H9 (cell line): ENCODE results near the gene C2CD2. TPM values are rescaled to one million over a fixed set of nuclear protein-coding genes. Genes with fewer than 3 reads are reported as not detected.

Source experiments
- DNase-seq: peaks from one replicate; pipeline ENCODE4 v3.0.0-alpha.2; 2017
- H2AFZ ChIP-seq: one replicate; pipeline ENCODE4 v1.6.1; 2013; ENCODE audit warnings: mild to moderate bottlenecking, low read length, control low read depth, moderate library complexity
- H2AK5ac ChIP-seq: 2 replicates; pipeline ENCODE4 v1.6.1; 2013; ENCODE audit warnings: low read length, control low read depth, mixed read lengths; ENCODE audit not compliant: insufficient read length
- H2BK120ac ChIP-seq: one replicate; pipeline ENCODE4 v1.6.1; 2013; ENCODE audit warnings: low read depth, mild to moderate bottlenecking, low read length, control low read depth, inconsistent platforms; ENCODE audit not compliant: poor library complexity, severe bottlenecking
- H2BK12ac ChIP-seq: 2 replicates; pipeline ENCODE4 v1.6.1; 2013; ENCODE audit warnings: low read length, control low read depth, mixed read lengths, low read depth; ENCODE audit not compliant: insufficient read length
- H2BK15ac ChIP-seq: 2 replicates; pipeline ENCODE4 v1.6.1; 2013; ENCODE audit warnings: low read depth, low read length, control low read depth
- H2BK20ac ChIP-seq: one replicate; pipeline ENCODE4 v1.6.1; 2013; ENCODE audit warnings: low read depth, mild to moderate bottlenecking, low read length, control low read depth, inconsistent platforms; ENCODE audit not compliant: poor library complexity, severe bottlenecking
- H2BK5ac ChIP-seq: 2 replicates; pipeline ENCODE4 v1.6.1; 2013; ENCODE audit warnings: low read length, control low read depth, mixed read lengths; ENCODE audit not compliant: insufficient read length
- H3K14ac ChIP-seq: 2 replicates; pipeline ENCODE4 v1.6.1; 2013; ENCODE audit warnings: low read length, control low read depth; ENCODE audit not compliant: insufficient read depth
- H3K18ac ChIP-seq: 2 replicates; pipeline ENCODE4 v1.6.1; 2013; ENCODE audit warnings: low read depth, mild to moderate bottlenecking, mixed read lengths, low read length, control low read depth; ENCODE audit not compliant: insufficient read length
- H3K23ac ChIP-seq: 2 replicates; pipeline ENCODE4 v1.6.1; 2013; ENCODE audit warnings: low read length, control low read depth, mixed read lengths, low read depth; ENCODE audit not compliant: insufficient read length
- H3K23me2 ChIP-seq: 2 replicates; pipeline ENCODE4 v1.6.1; 2013; ENCODE audit warnings: low read depth, mild to moderate bottlenecking, mixed read lengths, low read length, control low read depth; ENCODE audit not compliant: insufficient read length, poor library complexity, severe bottlenecking
- H3K27ac ChIP-seq: 2 replicates; pipeline ENCODE4 v1.5.1; 2013; ENCODE audit warnings: low read length, control low read depth, mixed read lengths, low read depth; ENCODE audit not compliant: insufficient read length
- H3K27me3 ChIP-seq: 2 replicates; pipeline ENCODE4 v1.6.1; 2013; ENCODE audit warnings: low read length, control low read depth, inconsistent platforms; ENCODE audit not compliant: insufficient read depth
- H3K4ac ChIP-seq: 2 replicates; pipeline ENCODE4 v1.6.1; 2013; ENCODE audit warnings: low read depth, mild to moderate bottlenecking, control low read depth, inconsistent platforms, low read length, moderate library complexity
- H3K4me1 ChIP-seq: 2 replicates; pipeline ENCODE4 v1.6.1; 2013; ENCODE audit warnings: low read length, control low read depth, inconsistent platforms; ENCODE audit not compliant: insufficient read depth
- H3K4me2 ChIP-seq: 2 replicates; pipeline ENCODE4 v1.6.1; 2013; ENCODE audit warnings: low read length, control low read depth, mixed read lengths; ENCODE audit not compliant: insufficient read length, insufficient read depth
- H3K56ac ChIP-seq: 2 replicates; pipeline ENCODE4 v1.6.1; 2013; ENCODE audit warnings: low read depth, mild to moderate bottlenecking, mixed read lengths, low read length, control low read depth; ENCODE audit not compliant: insufficient read length
- H3K79me1 ChIP-seq: 2 replicates; pipeline ENCODE4 v1.6.1; 2013; ENCODE audit warnings: low read depth, mild to moderate bottlenecking, moderate library complexity, low read length, control low read depth, inconsistent platforms; ENCODE audit not compliant: insufficient read depth, poor library complexity, severe bottlenecking
- H3K79me2 ChIP-seq: 2 replicates; pipeline ENCODE4 v1.6.1; 2013; ENCODE audit warnings: low read length, control low read depth, inconsistent platforms; ENCODE audit not compliant: insufficient read depth
- H3K9ac ChIP-seq: 2 replicates; pipeline ENCODE4 v1.6.1; 2013; ENCODE audit warnings: low read length, control low read depth, mixed read lengths; ENCODE audit not compliant: insufficient read length; ENCODE audit errors: extremely low read depth
- H3K9me3 ChIP-seq: one replicate; pipeline ENCODE4 v1.6.1; 2013; ENCODE audit warnings: low read depth, low read length, inconsistent platforms; ENCODE audit not compliant: control insufficient read depth
- H3T11ph ChIP-seq: one replicate; pipeline ENCODE4 v1.6.1; 2013; ENCODE audit warnings: mild to moderate bottlenecking, low read length, control low read depth, inconsistent platforms
- H4K20me1 ChIP-seq: one replicate; pipeline ENCODE4 v1.6.1; 2013; ENCODE audit not compliant: control insufficient read depth, insufficient read length, insufficient read depth
- H4K5ac ChIP-seq: 2 replicates; pipeline ENCODE4 v1.6.1; 2013; ENCODE audit warnings: low read depth, mild to moderate bottlenecking, mixed read lengths, low read length, control low read depth; ENCODE audit not compliant: insufficient read length
- H4K8ac ChIP-seq: replicated peaks from 2 replicates; pipeline ENCODE4 v1.6.1; 2013; ENCODE audit warnings: low read length, control low read depth, mixed read lengths, low read depth; ENCODE audit not compliant: insufficient read length
- H4K91ac ChIP-seq: 2 replicates; pipeline ENCODE4 v1.6.1; 2013; ENCODE audit warnings: low read depth, mild to moderate bottlenecking, moderate library complexity, mixed read lengths, low read length, control low read depth; ENCODE audit not compliant: insufficient read length
- H3K27ac Mint-ChIP-seq, 3 experiments: 2 replicates in 2 of 3; 3 replicates in 1 of 3; pipeline ENCODE4 v1.8.0; 2020 to 2021; ENCODE audit warnings: mixed read lengths in 3 of 3, mild to moderate bottlenecking in 1 of 3, moderate library complexity in 1 of 3
- H3K27me3 Mint-ChIP-seq: 2 replicates; pipeline ENCODE4 v1.8.0; 2021; ENCODE audit warnings: low read depth, mild to moderate bottlenecking, moderate library complexity, mixed read lengths
- H3K36me3 Mint-ChIP-seq, 3 experiments: 2 replicates in 2 of 3; 3 replicates in 1 of 3; pipeline ENCODE4 v1.8.0; 2020 to 2021; ENCODE audit warnings: low read depth in 3 of 3, mixed read lengths in 3 of 3; ENCODE audit not compliant: insufficient read depth in 1 of 3
- H3K4me1 Mint-ChIP-seq, 2 experiments: 2 replicates each; pipeline ENCODE4 v1.8.0; 2020; ENCODE audit warnings: mixed read lengths in 2 of 2
- H3K4me3 Mint-ChIP-seq, 2 experiments: 2 replicates in 1 of 2; 3 replicates in 1 of 2; pipeline ENCODE4 v1.8.0; 2020 to 2021; ENCODE audit warnings: mild to moderate bottlenecking in 2 of 2, mixed read lengths in 2 of 2, moderate library complexity in 1 of 2
- H3K9me3 Mint-ChIP-seq, 2 experiments: 2 replicates in 1 of 2; 3 replicates in 1 of 2; pipeline ENCODE4 v1.8.0; 2020; ENCODE audit warnings: mild to moderate bottlenecking in 2 of 2, mixed read lengths in 2 of 2, moderate library complexity in 1 of 2
- CTCF ChIP-seq: fragments of 200-600 bp; sonication (generic); conservative IDR thresholded peaks from 3 replicates; pipeline ENCODE4 v1.8.0; 2021; ENCODE audit warnings: antibody characterized with exemption, mild to moderate bottlenecking
- WGBS: extraction: QIAGEN DNeasy Blood & Tissue Kit; methylation state at CpG from one replicate; pipeline ENCODE4 v1.1.7; 2013; ENCODE audit warnings: missing lambda C conversion rate, low lambda C conversion rate, mixed read lengths; ENCODE audit not compliant: insufficient read length; ENCODE audit errors: extremely low coverage; 5-methylcytosine and 5-hydroxymethylcytosine counted together
- total RNA-seq: library from RNA; stranded (reverse); gene quantifications from 2 replicates; pipeline ENCODE4 v1.2.1, GENCODE V29; 2021

The C2CD2 gene
- total RNA-seq, 1 experiment from 2014 or later: 14.6 TPM

- no CpG with 5 or more reads among the region's 89 CpGs for WGBS
- H3K4me3 Mint-ChIP-seq: peak within 1 kb of the TSS; percentile 72 to 89
- Histone ChIP-seq H2BK5ac (no peak within 1 kb of the TSS), H3K79me1 (peaks cover 3% of the 10 kb centered on the region), H3K4me2 (peak within 1 kb of the TSS; percentile 90), H2BK15ac (no peak within 1 kb of the TSS), H4K5ac (no peak within 1 kb of the TSS), H3K23ac (no peak within 1 kb of the TSS), H3K9ac (peak within 1 kb of the TSS; percentile 29), H3K27ac (no peak within 1 kb of the TSS), H3K18ac (peak within 1 kb of the TSS; percentile 37), H4K91ac (no peak within 1 kb of the TSS), H3K14ac (peak within 1 kb of the TSS; percentile 62), H3K79me2 (no peaks in the 10 kb centered on the region), H3K27me3 (no peaks in the 10 kb centered on the region), H4K8ac (no peak within 1 kb of the TSS), H2AFZ (no peak within 1 kb of the TSS), H2BK120ac (no peak within 1 kb of the TSS), H2AK5ac (no peak within 1 kb of the TSS), H2BK12ac (no peak within 1 kb of the TSS), H3K56ac (no peak within 1 kb of the TSS), H3K4me1 (no peaks in the 10 kb centered on the region; the same call in 1 of the 2 replicates), H4K20me1 (no peaks in the 10 kb centered on the region), H3K4ac (no peak within 1 kb of the TSS), H3K9me3 (no peaks in the 10 kb centered on the region), H3T11ph (no peak within 1 kb of the TSS), H2BK20ac (no peak within 1 kb of the TSS), H3K23me2 (peaks cover 4% of the 10 kb centered on the region)
- H3K27ac Mint-ChIP-seq: peak within 1 kb of the TSS in 2 of 3 experiments; percentile 35 to 85; a peak in 3 of 7 replicates
- H3K27me3 Mint-ChIP-seq: no peaks in the 10 kb centered on the region
- DNase-seq: peak; percentile 84
- H3K36me3 Mint-ChIP-seq: peaks cover 0 to 9% (median 2%) of the 10 kb centered on the region in 3 experiments; a peak in 3 of 7 replicates
- peaks cover 15% of the 10 kb centered on the region in 2 experiments for H3K4me1 Mint-ChIP-seq
- TF ChIP-seq CTCF: no peak
- H3K9me3 Mint-ChIP-seq: no peaks in the 10 kb centered on the region; a peak in 1 of 5 replicates
Observed at GRCh38 chr21:41879190-41879998, 74.4 kb downstream of the C2CD2 start, which contains the start of gene PRDM15. Gene PRDM15 (minus strand): TSS chr21:41879344. CDS start chr21:41860363, 18,981 bp downstream.
